ENCODE results near the gene NUP210L. TPM values are rescaled to one million over a fixed set of nuclear protein-coding genes. Genes with fewer than 3 reads are reported as not detected.
"Not testable (repeated sequence)": the region's sequence is repeated elsewhere in the genome, so short reads cannot be mapped to it uniquely, and the experiment has no call there.

Gene NUP210L
- polyA plus RNA-seq, 3 donors = 0.03 to 0.04 (median 0.04) TPM

DNA sequence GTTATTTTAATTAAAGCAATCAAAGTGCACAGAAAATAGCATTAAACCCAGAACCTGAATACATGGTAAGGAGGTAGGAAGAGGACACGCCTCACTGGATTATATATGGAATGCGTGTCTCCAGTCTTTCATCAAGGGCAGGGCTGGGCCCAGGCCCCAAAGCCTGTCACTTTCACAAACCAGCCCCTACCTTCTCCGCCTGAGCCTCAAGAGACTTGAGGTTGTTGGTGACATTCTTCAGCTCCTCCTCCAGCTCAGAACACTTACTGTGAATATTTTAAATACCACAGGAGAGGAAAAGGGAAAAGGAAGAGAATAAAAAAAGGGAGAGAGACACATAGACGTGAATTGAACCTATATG lies 16.3 kb upstream of the NUP210L start:
- DNase-seq (ENCODE audit: low read depth in 3 of 3, low spot score in 2 of 3) = no peak

GRCh38 chr1:154170547-154171222 lies 15.8 kb upstream of the NUP210L start:
- DNase-seq (ENCODE audit: low read depth in 3 of 3, low spot score in 2 of 3) = no peak

GRCh38 chr1:154167461-154167860 lies 12.6 kb upstream of the NUP210L start:
- DNase-seq (ENCODE audit: low read depth in 3 of 3, low spot score in 2 of 3) = no peak

- DNase-seq (ENCODE audit: low read depth in 3 of 3, low spot score in 2 of 3) = no peak
Measured at GRCh38 chr1:154166207-154166606, 11.3 kb upstream of the NUP210L start.

DNA sequence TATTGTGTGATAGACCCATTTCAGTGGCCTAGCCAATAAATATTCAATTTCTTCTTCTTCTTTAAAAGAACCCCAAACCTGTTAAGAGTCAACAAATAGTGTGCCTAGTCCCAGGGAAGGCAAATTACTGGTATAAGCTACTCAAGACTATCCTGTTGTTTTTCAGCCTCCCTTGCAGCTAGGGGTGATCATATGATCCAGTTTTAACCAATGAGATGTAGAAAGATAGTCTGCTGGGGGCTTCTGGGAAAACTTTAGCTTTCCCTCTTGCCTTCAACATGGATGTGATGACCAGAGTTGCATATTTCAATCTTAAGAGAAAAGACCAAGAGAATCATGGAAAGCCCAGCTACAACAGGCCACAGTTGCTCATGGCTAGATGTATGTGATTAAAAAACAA lies 4.7 kb upstream of the NUP210L start:
- no peak for DNase-seq (ENCODE audit: low read depth in 3 of 3, low spot score in 2 of 3)

DNA sequence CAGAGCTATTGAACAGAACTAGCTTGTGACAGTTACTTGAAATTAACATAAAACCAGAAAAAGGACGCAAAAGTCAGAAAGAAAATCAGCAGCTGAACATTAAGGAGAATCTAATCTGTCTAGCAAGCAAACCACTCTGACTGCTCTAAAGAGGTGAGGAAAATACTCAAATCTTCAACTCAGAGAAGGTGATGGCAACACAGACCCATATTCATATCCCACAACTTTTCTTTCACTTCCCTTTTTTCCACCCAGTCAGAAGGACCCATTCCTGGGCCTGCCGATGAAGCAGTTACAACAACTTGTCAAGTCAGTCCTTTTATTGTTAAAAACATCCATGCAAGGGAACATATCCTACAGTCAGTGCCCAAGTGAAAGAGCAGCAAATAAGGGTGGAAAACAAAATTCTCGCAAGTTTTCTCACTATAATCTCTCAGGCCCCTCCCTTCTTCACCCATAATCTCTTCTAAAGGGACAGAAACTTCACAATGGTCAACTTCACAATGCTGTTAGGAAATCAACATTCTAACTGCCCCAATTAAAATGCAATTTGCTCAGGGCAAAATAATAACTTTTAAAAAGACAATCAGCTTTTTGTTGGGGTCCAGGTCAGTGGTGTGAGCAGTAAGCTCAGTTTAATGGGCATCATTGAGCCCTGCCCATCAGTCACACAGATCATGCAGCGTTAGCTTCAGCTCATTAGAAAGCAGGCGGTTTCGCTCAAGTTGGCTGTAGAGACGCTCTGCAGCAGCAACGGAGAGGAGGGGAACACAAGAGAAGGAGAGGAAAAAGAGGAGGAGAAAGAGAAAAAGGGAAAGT lies 3.6 kb upstream of the NUP210L start:
- no peak for DNase-seq (ENCODE audit: low read depth in 3 of 3, low spot score in 2 of 3)

GRCh38 chr1:154157520-154158306 lies 2.8 kb upstream of the NUP210L start:
- no peak for DNase-seq (ENCODE audit: low read depth in 3 of 3, low spot score in 2 of 3)

DNA sequence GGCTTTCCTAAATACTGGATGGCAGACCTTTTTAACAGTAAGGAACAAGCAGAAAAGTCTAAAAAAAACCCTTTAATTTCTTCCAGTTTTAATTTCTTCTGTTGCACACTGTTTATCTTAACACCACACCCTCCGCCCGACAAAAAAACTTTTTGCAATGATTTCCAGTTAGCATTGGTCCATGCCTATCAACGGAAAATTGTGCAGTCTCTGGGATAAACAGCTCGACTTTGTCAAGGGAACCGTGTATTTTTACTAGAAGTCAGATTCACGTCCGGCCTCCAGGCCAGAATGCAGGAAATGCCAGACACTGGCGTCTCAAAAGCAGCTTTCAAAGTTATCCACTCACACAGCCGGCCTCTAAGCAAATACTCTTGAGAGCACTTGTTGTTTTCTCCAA lies 378 bp upstream of the NUP210L start:
- peak in 2 of 3 donors; percentile 16 to 31 for DNase-seq (ENCODE audit: low read depth in 3 of 3, low spot score in 2 of 3)

- DNase-seq (ENCODE audit: low read depth in 3 of 3, low spot score in 2 of 3) = no peak
Measured at GRCh38 chr1:154154053-154154452, 820 bp downstream of the NUP210L start.

DNA sequence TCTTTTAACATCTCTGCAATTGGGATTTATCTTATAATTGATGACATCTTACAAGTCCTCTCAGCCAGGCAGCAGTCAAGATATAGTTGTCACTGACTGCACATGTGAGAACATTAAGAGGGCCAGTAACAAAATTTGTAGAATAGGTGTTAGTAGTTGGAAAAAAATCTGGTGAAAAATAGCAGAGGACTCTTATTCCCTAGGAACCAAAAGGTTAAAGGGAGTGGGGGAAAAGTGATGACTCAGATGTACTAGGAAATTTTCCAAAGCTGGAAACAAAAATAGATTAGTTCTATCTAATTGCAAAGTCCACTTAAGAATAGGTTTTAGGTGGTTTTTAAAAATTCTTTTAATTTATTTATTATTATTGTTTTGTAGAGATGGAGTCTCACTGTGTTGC lies 3.6 kb downstream of the NUP210L start:
- DNase-seq (ENCODE audit: low read depth in 3 of 3, low spot score in 2 of 3) = no peak

DNA sequence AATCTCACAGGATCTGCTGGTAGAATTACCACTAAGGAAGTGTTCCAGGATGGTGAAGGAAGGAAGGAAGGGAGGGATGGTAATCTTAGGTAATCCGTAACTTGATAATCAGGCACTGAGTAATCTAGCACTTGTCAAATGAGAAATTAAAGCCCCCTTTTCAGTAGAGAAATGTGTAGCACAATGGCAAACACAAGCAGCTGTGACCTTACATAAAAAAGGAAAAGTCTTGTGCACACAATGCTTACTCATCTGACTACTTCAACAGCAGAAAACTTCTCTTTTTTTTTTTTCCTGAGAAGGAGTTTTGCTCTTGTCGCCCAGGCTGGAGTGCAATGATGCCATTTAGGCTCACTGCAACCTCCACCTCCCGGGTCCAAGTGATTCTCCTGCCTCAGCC lies 6.1 kb downstream of the NUP210L start:
- no peak for DNase-seq (ENCODE audit: low read depth in 3 of 3, low spot score in 2 of 3)

DNA sequence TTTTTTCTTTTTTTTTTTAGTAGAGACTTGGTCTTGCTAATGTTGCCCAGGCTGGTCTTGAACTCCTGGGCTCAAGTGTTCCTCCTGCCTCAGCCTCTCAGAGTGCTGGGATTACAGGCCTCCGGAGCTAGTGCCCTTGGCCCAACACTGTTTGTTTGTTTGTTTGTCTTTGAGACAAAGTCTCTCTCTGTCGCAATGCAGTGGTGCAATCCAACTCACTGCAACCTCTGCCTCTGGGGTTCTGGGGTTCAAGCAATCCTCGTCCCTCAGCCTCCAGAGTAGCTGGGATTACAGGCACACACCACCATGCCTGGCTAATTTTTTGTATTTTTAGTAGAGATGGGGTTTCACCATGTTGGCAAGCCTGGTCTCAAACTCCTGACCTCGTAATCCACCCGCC lies 7.4 kb downstream of the NUP210L start:
- DNase-seq (ENCODE audit: low read depth in 3 of 3, low spot score in 2 of 3) = not testable (repeated sequence)

DNA sequence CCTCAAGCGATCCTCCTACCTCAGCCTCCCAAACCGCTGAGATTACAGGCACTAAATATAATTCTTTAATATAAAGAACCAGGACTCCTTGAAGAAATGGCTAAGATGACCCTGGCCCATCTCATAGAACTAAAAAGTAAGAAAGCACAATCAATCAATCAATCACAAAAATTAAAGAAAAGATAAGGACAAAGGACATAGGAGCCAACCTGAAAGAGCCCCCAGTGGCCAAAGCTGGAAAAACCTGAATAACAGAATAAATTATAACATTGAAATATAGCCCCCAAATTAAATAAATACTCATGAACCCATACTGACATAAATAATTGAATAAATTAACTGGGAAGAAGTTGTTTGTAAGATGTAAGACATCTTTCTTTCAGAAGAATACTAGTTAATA lies 8.9 kb downstream of the NUP210L start:
- DNase-seq (ENCODE audit: low read depth in 3 of 3, low spot score in 2 of 3) = no peak

DNA sequence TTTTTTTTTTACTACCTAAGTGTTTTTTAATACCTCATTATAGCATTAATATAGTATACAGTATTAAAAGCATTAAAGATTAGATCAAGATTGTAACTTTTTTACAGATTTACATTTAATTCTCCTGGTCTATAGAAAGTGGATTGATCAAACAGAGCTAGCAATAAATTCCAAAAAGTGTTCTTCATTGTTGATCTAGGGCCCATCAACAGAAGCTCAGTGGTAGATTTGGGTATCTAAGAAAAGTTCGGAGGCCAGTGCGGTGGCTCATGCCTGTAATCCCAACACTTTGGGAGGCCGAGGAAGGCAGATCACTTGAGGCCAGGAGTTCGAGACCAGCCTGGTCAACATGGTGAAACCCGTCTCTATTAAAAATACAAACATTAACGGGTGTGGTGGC lies 12.5 kb downstream of the NUP210L start:
- no peak for DNase-seq (ENCODE audit: low read depth in 3 of 3, low spot score in 2 of 3)

DNA sequence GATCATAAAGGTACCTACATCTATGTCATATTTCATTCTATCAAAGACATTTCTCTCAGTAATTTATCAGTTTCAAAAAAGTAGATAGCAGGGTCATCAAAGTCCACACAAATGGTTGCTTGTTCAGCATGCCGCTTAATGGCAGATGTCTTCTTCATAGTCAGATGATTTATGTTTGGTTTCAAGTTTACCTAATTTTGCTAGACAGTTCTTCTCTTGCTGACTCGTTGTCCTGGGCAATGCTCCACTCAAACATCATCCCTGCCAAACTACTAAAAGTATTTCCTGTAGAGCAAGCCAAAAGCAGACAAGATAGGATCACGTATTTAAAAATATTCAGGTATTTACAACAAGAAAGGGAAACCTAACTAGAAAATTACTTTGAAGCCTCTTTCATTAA lies 13.6 kb downstream of the NUP210L start:
- no peak for DNase-seq (ENCODE audit: low read depth in 3 of 3, low spot score in 2 of 3)

- DNase-seq (ENCODE audit: low read depth in 3 of 3, low spot score in 2 of 3) = no peak
Measured at GRCh38 chr1:154137888-154138287, 17.0 kb downstream of the NUP210L start.

DNA sequence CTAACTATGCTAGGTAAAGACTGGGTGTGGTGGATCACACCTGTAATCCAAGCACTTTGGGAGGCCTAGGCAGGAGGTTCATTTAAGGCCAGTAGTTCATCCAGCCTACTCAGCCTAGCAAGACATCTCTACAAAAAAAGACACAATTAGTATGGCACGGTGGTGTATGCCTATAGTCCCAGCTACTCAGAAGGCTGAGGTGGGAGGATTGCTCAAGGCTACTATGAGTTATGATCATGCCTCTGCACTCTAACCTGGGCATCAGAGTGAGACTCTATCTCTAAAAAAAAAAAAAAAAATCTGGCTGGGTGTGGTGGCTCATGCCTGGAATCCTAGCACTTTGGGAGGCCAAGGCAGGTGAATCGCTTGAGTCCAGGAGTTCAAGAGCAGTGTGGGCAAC lies 21.6 kb downstream of the NUP210L start:
- DNase-seq (ENCODE audit: low read depth in 3 of 3, low spot score in 2 of 3) = no peak

DNA sequence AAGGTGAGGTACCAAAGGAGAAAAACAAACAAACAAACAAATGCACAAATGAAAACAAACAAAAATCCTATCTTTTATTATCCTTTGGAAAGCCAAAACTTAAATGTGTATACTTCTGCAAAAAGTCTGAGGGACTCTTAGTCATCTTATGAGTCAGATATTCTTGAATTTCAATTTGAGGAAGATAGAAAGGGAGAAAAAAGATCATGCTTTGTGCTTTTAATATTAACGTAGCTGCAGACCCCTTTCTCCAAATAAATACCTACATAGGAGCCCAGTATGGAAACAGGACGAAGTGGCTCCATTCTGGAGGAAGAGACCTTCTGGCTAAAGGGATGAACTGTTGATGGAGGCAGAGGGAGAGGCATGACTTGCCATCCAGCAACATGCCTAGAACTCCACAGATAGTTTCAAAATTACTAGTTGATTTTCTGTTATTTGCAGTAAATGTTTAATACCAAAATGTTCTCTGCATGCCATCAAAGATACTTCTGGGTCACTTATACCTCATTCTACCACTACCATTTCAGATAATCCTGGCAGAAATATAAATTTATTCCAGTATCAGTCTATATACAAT lies 25.4 kb downstream of the NUP210L start:
- no peak for DNase-seq (ENCODE audit: low read depth in 3 of 3, low spot score in 2 of 3)

- DNase-seq (ENCODE audit: low read depth in 3 of 3, low spot score in 2 of 3) = not testable (repeated sequence)
Measured at GRCh38 chr1:154123205-154123604, 31.7 kb downstream of the NUP210L start.

- DNase-seq (ENCODE audit: low read depth in 3 of 3, low spot score in 2 of 3) = no peak
Measured at GRCh38 chr1:154117642-154118041, 37.2 kb downstream of the NUP210L start.

GRCh38 chr1:154115180-154115579 lies 39.7 kb downstream of the NUP210L start:
- no peak for DNase-seq (ENCODE audit: low read depth in 3 of 3, low spot score in 2 of 3)
